ENCODE measurements around the gene NKTR.
A peak's percentile ranks its signal among the peaks of the same experiment; 100 is the strongest.
"Not testable (repeated sequence)": the region's sequence is repeated elsewhere in the genome, so short reads cannot be mapped to it uniquely, and the experiment has no call there.

NKTR gene

GRCh38 chr3:42600111-42600957 lies at the start of gene NKTR:
NKTR (plus strand) TSS chr3:42600686; CDS start chr3:42601007, 321 bp downstream.
- DNase-seq = peak; percentile 100

- DNase-seq = no peak
These were observed 47.7 kb upstream of the NKTR start for GRCh38 chr3:42552830-42553229.

GRCh38 chr3:42556089-42556632 lies 44.3 kb upstream of the NKTR start:
- DNase-seq = peak; percentile 77

- not testable (repeated sequence) for DNase-seq
These were observed 43.7 kb upstream of the NKTR start for GRCh38 chr3:42556817-42557216.

GRCh38 chr3:42557854-42558253 lies 42.6 kb upstream of the NKTR start:
- peak; percentile 20 for DNase-seq

- DNase-seq = no peak
These were observed 38.2 kb upstream of the NKTR start for GRCh38 chr3:42562047-42562907.

GRCh38 chr3:42569593-42570142 lies 30.8 kb upstream of the NKTR start:
- no peak for DNase-seq

- DNase-seq = peak; percentile 19
These were observed 28.2 kb upstream of the NKTR start for GRCh38 chr3:42572278-42572677.

GRCh38 chr3:42575137-42575741 lies 25.2 kb upstream of the NKTR start:
- no peak for DNase-seq

- DNase-seq = no peak
These were observed 22.4 kb upstream of the NKTR start for GRCh38 chr3:42578054-42578453.

GRCh38 chr3:42579346-42579745 lies 21.1 kb upstream of the NKTR start:
- not testable (repeated sequence) for DNase-seq

- DNase-seq = no peak
These were observed 19.1 kb upstream of the NKTR start for GRCh38 chr3:42581400-42581708.

- DNase-seq = peak; percentile 98
These were observed 18.6 kb upstream of the NKTR start, which contains the start of gene SEC22C for GRCh38 chr3:42581709-42582473. SEC22C (minus strand) TSS chr3:42581967; CDS start chr3:42569046, 12,921 bp downstream.

- no peak for DNase-seq
These were observed 17.9 kb upstream of the NKTR start for GRCh38 chr3:42582474-42583070.

GRCh38 chr3:42588625-42589024 lies 11.9 kb upstream of the NKTR start:
- no peak for DNase-seq

GRCh38 chr3:42589382-42590109 lies 10.9 kb upstream of the NKTR start:
- DNase-seq = no peak

- no peak for DNase-seq
These were observed 9.3 kb upstream of the NKTR start for GRCh38 chr3:42590989-42591756.

- DNase-seq = no peak
These were observed 8.7 kb upstream of the NKTR start for GRCh38 chr3:42591811-42592210.

GRCh38 chr3:42593635-42594034 lies 6.9 kb upstream of the NKTR start:
- DNase-seq = no peak

GRCh38 chr3:42595682-42596081 lies 4.8 kb upstream of the NKTR start:
- DNase-seq = no peak
